Measurements from ENCODE around the gene PRELID3B. TPM values are rescaled to one million over a fixed set of nuclear protein-coding genes. Genes with fewer than 3 reads are reported as not detected.

PRELID3B gene
- total and polyA plus RNA-seq, 2 of the 13 experiments (the other 11 are each of a cell fraction or from before 2014, with no cell fraction given), result 23.3 to 42.6 TPM

DNA sequence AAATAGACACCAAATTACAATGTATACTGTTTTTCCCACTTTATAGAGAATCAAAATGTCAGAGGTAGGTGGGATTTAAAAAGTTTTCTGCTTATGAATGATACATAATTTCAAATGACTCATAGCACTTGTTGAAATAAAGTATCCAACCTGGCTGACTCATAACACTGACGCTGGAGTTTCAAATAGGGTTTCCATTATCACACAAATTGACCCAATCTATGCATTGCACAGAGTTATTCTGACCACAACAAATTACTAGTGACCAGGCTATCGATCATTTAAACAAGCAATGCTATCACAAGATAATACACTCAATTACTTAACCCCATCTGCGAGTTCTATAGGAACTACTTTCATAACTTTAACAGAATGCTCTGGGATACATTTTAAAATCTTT is 31.9 kb upstream of the PRELID3B start:
- no peak overlapping the region for H2AFZ ChIP-seq (ENCODE audit: low read length)
- H3K27ac ChIP-seq (ENCODE audit: extremely low read length, insufficient read depth, low read length), result no peak overlapping the region
- H3K4me2 ChIP-seq (ENCODE audit: low read depth, low read length), result no peak overlapping the region
- H3K27me3 ChIP-seq (ENCODE audit: control insufficient read depth in 1 of 2, insufficient read depth in 2 of 2, low read length in 2 of 2), result peaks cover 4 to 58% of the 10 kb centered on the region in 2 experiments
- POLR2A ChIA-PET, result no interaction called here
- intact Hi-C loops (cut with micrococcal nuclease; ENCODE audit: unreplicated experiment), result no loop called here
- DNase-seq (ENCODE audit: low spot score) (no peak), ATAC-seq (no peak), FAIRE-seq (no peak)
- 3% methylated on average over 3 of the region's 3 CpGs for WGBS (ENCODE audit: low lambda C conversion rate)
- no peak overlapping the region for H3K9ac ChIP-seq (ENCODE audit: insufficient read depth, low read depth, low read length)
- CTCF ChIA-PET (ENCODE audit: low intra/inter-chr PET ratio, low total read pairs), result no interaction called here
- H3K4me3 ChIP-seq (replicated peaks in 1 of 3; ENCODE audit: insufficient read depth in 1 of 3, low read depth in 2 of 3, low read length in 3 of 3), result no peak overlapping the region
- H3K36me3 ChIP-seq (replicated peaks in 1 of 2; ENCODE audit: control insufficient read depth in 1 of 2, insufficient read depth in 2 of 2, low read length in 2 of 2), result no peaks in the 10 kb centered on the region
- H4K20me1 ChIP-seq (ENCODE audit: insufficient read depth, low read length), result no peaks in the 10 kb centered on the region
- no peaks in the 10 kb centered on the region for H3K79me2 ChIP-seq (ENCODE audit: insufficient read depth, low read length)
- no TSS peak for BruUV-seq (replicated peaks)
- no peaks in the 10 kb centered on the region for H3K9me3 ChIP-seq (ENCODE audit: low read length)
- TF ChIP-seq ZNF616 (CRISPR knock-in tag; IDR thresholded peaks at IDR 0.05; ENCODE audit: low read depth) (no peak), SRY (CRISPR knock-in tag; IDR thresholded peaks at IDR 0.05) (no peak), SP140L (CRISPR knock-in tag; IDR thresholded peaks at IDR 0.05; ENCODE audit: borderline replicate concordance) (no peak), SIN3B (IDR thresholded peaks at IDR 0.05; ENCODE audit: low read length) (no peak), KDM3A (CRISPR knock-in tag; IDR thresholded peaks at IDR 0.05; ENCODE audit: low read depth) (no peak), ATRX (CRISPR knock-in tag; IDR thresholded peaks at IDR 0.05; ENCODE audit: borderline replicate concordance) (no peak)
- in situ Hi-C loops (cut with HindIII; ENCODE audit: extremely low pct_ligation_motif_present, low pct_unique_long_range_greater_than_20kb), result no loop called here
- H3K4me1 ChIP-seq (ENCODE audit: insufficient read depth, low read length), result no peaks in the 10 kb centered on the region

DNA sequence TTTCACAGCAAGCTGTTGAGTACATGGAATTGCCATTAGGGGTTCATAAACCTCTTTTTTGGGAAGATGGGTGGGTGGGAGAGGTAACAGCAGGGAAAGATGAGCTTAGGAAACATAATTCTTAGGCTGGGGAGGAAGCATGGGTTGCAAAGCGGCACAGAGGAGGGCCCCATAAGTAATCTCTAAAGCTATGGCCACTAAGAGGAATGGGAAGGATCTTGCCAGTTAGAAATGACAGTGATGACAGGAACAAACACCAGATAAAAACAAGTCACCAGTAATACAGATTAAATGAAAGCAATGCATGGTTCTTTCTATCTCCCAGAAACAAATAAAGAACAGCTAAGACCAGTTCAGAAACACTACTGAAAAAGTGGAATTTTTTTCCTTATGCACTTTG is 31.0 kb upstream of the PRELID3B start:
- ChIA-PET POLR2A (no interaction called here), CTCF (ENCODE audit: low intra/inter-chr PET ratio, low total read pairs) (no interaction called here)
- H3K4me1 ChIP-seq (ENCODE audit: insufficient read depth, low read length), result no peaks in the 10 kb centered on the region
- no peaks in the 10 kb centered on the region for H3K79me2 ChIP-seq (ENCODE audit: insufficient read depth, low read length)
- FAIRE-seq (no peak), DNase-seq (ENCODE audit: low spot score) (no peak), ATAC-seq (no peak)
- no peaks in the 10 kb centered on the region for H3K9me3 ChIP-seq (ENCODE audit: low read length)
- no peak overlapping the region for H3K4me2 ChIP-seq (ENCODE audit: low read depth, low read length)
- H3K27ac ChIP-seq (ENCODE audit: extremely low read length, insufficient read depth, low read length), result no peak overlapping the region
- 23% methylated on average over 1 of the region's 1 CpG for WGBS (ENCODE audit: low lambda C conversion rate)
- BruUV-seq (replicated peaks), result no TSS peak
- no peaks in the 10 kb centered on the region for H3K36me3 ChIP-seq (replicated peaks in 1 of 2; ENCODE audit: control insufficient read depth in 1 of 2, insufficient read depth in 2 of 2, low read length in 2 of 2)
- no peak overlapping the region for H2AFZ ChIP-seq (ENCODE audit: low read length)
- intact Hi-C loops (cut with micrococcal nuclease; ENCODE audit: unreplicated experiment), result no loop called here
- H4K20me1 ChIP-seq (ENCODE audit: insufficient read depth, low read length), result no peaks in the 10 kb centered on the region
- H3K27me3 ChIP-seq (ENCODE audit: control insufficient read depth in 1 of 2, insufficient read depth in 2 of 2, low read length in 2 of 2), result peaks cover 4 to 59% of the 10 kb centered on the region in 2 experiments
- H3K4me3 ChIP-seq (replicated peaks in 1 of 3; ENCODE audit: insufficient read depth in 1 of 3, low read depth in 2 of 3, low read length in 3 of 3), result no peak overlapping the region
- in situ Hi-C loops (cut with HindIII; ENCODE audit: extremely low pct_ligation_motif_present, low pct_unique_long_range_greater_than_20kb), result no loop called here
- H3K9ac ChIP-seq (ENCODE audit: insufficient read depth, low read depth, low read length), result no peak overlapping the region
- TF ChIP-seq BHLHE40 (IDR thresholded peaks at IDR 0.05; ENCODE audit: low read length) (no peak), ISL2 (CRISPR knock-in tag; IDR thresholded peaks at IDR 0.05) (no peak), GZF1 (CRISPR knock-in tag; IDR thresholded peaks at IDR 0.05) (no peak), ZFY (CRISPR knock-in tag; IDR thresholded peaks at IDR 0.05) (no peak)
- TF ChIP-seq, protein P1, sequence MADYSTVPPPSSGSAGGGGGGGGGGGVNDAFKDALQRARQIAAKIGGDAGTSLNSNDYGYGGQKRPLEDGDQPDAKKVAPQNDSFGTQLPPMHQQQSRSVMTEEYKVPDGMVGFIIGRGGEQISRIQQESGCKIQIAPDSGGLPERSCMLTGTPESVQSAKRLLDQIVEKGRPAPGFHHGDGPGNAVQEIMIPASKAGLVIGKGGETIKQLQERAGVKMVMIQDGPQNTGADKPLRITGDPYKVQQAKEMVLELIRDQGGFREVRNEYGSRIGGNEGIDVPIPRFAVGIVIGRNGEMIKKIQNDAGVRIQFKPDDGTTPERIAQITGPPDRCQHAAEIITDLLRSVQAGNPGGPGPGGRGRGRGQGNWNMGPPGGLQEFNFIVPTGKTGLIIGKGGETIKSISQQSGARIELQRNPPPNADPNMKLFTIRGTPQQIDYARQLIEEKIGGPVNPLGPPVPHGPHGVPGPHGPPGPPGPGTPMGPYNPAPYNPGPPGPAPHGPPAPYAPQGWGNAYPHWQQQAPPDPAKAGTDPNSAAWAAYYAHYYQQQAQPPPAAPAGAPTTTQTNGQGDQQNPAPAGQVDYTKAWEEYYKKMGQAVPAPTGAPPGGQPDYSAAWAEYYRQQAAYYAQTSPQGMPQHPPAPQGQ (CRISPR knock-in tag; IDR thresholded peaks at IDR 0.05; ENCODE audit: borderline replicate concordance), result no peak
- TF ChIP-seq, protein P2, sequence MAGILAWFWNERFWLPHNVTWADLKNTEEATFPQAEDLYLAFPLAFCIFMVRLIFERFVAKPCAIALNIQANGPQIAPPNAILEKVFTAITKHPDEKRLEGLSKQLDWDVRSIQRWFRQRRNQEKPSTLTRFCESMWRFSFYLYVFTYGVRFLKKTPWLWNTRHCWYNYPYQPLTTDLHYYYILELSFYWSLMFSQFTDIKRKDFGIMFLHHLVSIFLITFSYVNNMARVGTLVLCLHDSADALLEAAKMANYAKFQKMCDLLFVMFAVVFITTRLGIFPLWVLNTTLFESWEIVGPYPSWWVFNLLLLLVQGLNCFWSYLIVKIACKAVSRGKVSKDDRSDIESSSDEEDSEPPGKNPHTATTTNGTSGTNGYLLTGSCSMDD (CRISPR knock-in tag; IDR thresholded peaks at IDR 0.05), result no peak
- TF ChIP-seq, protein P3, sequence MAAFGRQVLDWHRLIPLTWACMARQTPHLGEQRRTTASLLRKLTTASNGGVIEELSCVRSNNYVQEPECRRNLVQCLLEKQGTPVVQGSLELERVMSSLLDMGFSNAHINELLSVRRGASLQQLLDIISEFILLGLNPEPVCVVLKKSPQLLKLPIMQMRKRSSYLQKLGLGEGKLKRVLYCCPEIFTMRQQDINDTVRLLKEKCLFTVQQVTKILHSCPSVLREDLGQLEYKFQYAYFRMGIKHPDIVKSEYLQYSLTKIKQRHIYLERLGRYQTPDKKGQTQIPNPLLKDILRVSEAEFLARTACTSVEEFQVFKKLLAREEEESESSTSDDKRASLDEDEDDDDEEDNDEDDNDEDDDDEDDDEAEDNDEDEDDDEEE (CRISPR knock-in tag; IDR thresholded peaks at IDR 0.05), result no peak
- TF ChIP-seq, protein P4, sequence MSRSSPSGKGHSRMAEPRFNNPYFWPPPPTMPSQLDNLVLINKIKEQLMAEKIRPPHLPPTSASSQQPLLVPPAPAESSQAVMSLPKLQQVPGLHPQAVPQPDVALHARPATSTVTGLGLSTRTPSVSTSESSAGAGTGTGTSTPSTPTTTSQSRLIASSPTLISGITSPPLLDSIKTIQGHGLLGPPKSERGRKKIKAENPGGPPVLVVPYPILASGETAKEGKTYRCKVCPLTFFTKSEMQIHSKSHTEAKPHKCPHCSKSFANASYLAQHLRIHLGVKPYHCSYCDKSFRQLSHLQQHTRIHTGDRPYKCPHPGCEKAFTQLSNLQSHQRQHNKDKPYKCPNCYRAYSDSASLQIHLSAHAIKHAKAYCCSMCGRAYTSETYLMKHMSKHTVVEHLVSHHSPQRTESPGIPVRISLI (CRISPR knock-in tag; IDR thresholded peaks at IDR 0.05; ENCODE audit: borderline replicate concordance), result no peak

Data from HepG2 (cell line).